Smooth muscle cell of the brain vasculature (primary cell): ENCODE measurements around the gene SLC25A41.

ENCODE experiments used
- DNase-seq: peaks from one replicate; pipeline ENCODE4 v3.0.0-alpha.2; 2012; ENCODE audit warnings: low read depth, low spot score

The SLC25A41 gene

GRCh38 chr19:6460099-6460884, 26.7 kb upstream of the SLC25A41 start:
- DNase-seq, result peak; percentile 96

- DNase-seq, result peak; percentile 26
Measured at GRCh38 chr19:6459262-6460098, 25.9 kb upstream of the SLC25A41 start, which contains the start of gene SLC25A23. Gene SLC25A23 (minus strand): TSS chr19:6459792. CDS start chr19:6459628, 164 bp downstream.

GRCh38 chr19:6458695-6459261, 25.2 kb upstream of the SLC25A41 start:
- no peak for DNase-seq

- no peak for DNase-seq
Measured at GRCh38 chr19:6457958-6458694, 24.6 kb upstream of the SLC25A41 start.

- no peak for DNase-seq
Measured at GRCh38 chr19:6455924-6456323, 22.4 kb upstream of the SLC25A41 start.

GRCh38 chr19:6453951-6454565, 20.5 kb upstream of the SLC25A41 start:
- DNase-seq, result no peak

- DNase-seq, result no peak
Measured at GRCh38 chr19:6452899-6453298, 19.3 kb upstream of the SLC25A41 start.

GRCh38 chr19:6452223-6452614, 18.7 kb upstream of the SLC25A41 start:
- no peak for DNase-seq

GRCh38 chr19:6451583-6452222, 18.1 kb upstream of the SLC25A41 start:
- no peak for DNase-seq

GRCh38 chr19:6450166-6450565, 16.6 kb upstream of the SLC25A41 start:
- no peak for DNase-seq

- no peak for DNase-seq
Measured at GRCh38 chr19:6448045-6448444, 14.5 kb upstream of the SLC25A41 start.

GRCh38 chr19:6446452-6446851, 12.9 kb upstream of the SLC25A41 start:
- no peak for DNase-seq

- DNase-seq, result no peak
Measured at GRCh38 chr19:6443986-6444385, 10.4 kb upstream of the SLC25A41 start.

- no peak for DNase-seq
Measured at GRCh38 chr19:6442087-6442688, 8.6 kb upstream of the SLC25A41 start.

GRCh38 chr19:6440905-6441304, 7.3 kb upstream of the SLC25A41 start:
- no peak for DNase-seq

GRCh38 chr19:6439743-6440142, 6.2 kb upstream of the SLC25A41 start:
- DNase-seq, result no peak

- no peak for DNase-seq
Measured at GRCh38 chr19:6433165-6433564, 398 bp downstream of the SLC25A41 start.

GRCh38 chr19:6431891-6432290, 1.7 kb downstream of the SLC25A41 start:
- DNase-seq, result no peak

- DNase-seq, result no peak
Measured at GRCh38 chr19:6429419-6430221, 3.9 kb downstream of the SLC25A41 start.
